ENCODE measurements around the gene GPR143. TPM values are rescaled to one million over a fixed set of nuclear protein-coding genes. Genes with fewer than 3 reads are reported as not detected.

Gene GPR143
- total RNA-seq, 6 experiments from 2014 or later, result 0.26 to 1.1 (median 0.43) TPM; not detected in 1

DNA sequence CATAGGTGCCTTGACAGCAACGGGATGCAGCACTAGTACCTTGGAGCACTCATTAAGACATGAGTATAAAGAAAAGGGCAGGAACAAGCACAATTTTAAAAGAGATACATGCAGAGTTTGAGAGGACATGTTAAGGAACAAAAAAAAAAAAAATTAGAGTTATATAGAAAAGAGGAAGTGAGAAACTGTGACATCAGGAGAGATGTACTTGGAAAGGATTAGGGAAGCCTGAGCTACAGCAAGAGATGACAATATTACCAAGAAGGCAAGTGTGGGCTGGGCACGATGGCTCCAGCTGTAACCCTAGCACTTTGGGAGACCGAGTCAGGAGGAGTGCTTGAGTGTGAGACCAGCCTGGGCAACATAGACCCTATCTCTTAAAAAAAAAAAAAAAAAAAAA is 37.4 kb downstream of the GPR143 start:
- H3K4me3 ChIP-seq, result no peak overlapping the region
- ATAC-seq (no peak), DNase-seq (no peak)
- intact Hi-C loops (cut with DNase I), result no loop called here
- no peak overlapping the region for H3K27ac ChIP-seq
- 67% methylated on average over 3 of the region's 3 CpGs for WGBS (ENCODE audit: insufficient coverage, low coverage, low lambda C conversion rate, missing lambda C conversion rate)
- H3K9me3 ChIP-seq, result no peaks in the 10 kb centered on the region
- H3K4me1 ChIP-seq, result no peaks in the 10 kb centered on the region
- TF ChIP-seq, protein P1, sequence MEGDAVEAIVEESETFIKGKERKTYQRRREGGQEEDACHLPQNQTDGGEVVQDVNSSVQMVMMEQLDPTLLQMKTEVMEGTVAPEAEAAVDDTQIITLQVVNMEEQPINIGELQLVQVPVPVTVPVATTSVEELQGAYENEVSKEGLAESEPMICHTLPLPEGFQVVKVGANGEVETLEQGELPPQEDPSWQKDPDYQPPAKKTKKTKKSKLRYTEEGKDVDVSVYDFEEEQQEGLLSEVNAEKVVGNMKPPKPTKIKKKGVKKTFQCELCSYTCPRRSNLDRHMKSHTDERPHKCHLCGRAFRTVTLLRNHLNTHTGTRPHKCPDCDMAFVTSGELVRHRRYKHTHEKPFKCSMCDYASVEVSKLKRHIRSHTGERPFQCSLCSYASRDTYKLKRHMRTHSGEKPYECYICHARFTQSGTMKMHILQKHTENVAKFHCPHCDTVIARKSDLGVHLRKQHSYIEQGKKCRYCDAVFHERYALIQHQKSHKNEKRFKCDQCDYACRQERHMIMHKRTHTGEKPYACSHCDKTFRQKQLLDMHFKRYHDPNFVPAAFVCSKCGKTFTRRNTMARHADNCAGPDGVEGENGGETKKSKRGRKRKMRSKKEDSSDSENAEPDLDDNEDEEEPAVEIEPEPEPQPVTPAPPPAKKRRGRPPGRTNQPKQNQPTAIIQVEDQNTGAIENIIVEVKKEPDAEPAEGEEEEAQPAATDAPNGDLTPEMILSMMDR (IDR thresholded peaks at IDR 0.05), result no peak
- no peak for TF ChIP-seq POLR2A (IDR thresholded peaks at IDR 0.05)
- no peaks in the 10 kb centered on the region for H3K27me3 ChIP-seq
- no peaks in the 10 kb centered on the region for H3K36me3 ChIP-seq

DNA sequence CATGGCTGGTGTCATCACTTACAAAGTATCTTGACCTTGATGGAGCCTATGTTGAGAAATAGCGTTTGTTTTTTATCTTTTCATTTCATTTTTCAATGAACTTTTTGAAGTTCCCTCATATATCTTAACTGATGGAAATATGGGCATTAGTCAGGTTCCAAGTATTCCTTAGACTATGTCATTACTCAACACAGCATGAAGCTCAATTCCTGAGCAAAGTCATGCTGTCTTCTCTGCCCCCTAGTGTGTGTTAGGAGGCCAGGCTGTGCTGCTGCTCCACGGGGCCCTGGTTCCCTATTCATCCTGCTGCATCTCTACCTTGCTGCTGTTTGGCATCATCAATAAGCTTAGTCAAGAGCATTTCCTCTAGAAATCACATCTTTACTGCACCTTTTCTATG is 40.9 kb downstream of the GPR143 start:
- no peaks in the 10 kb centered on the region for H3K4me1 ChIP-seq

DNA sequence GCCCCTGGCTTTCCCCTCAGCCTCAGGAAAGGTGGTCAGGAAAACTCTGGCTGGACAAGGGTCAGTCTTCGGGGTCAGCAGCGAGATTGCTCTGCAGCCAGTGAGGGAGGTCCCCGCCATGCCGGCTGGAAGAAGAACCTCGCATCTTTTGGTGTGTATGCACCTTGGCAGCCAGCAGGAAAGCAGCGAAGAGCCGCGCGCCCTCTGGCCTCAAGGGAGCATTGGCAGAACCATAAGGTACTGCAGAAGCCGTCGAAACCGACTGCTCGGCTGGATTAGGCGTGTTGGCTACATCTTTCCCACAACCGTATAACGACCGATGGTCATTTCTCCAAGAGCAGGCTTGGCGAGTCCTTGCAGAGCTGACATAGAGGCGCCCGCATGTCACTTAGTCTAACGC is 48.3 kb downstream of the GPR143 start:
- 96% methylated on average over 16 of the region's 21 CpGs for WGBS (ENCODE audit: insufficient coverage, low coverage, low lambda C conversion rate, missing lambda C conversion rate)
- DNase-seq (no peak), ATAC-seq (no peak)
- H3K36me3 ChIP-seq, result peaks cover 0 to 4% (median under 1%) of the 10 kb centered on the region in 4 donors
- TF ChIP-seq POLR2A (IDR thresholded peaks at IDR 0.05), result no peak
- TF ChIP-seq, protein P1 (IDR thresholded peaks at IDR 0.05), result no peak
- intact Hi-C loops (cut with DNase I), result no loop called here
- no peaks in the 10 kb centered on the region for H3K27me3 ChIP-seq
- no peaks in the 10 kb centered on the region for H3K4me1 ChIP-seq
- no peaks in the 10 kb centered on the region for H3K9me3 ChIP-seq
- no peak overlapping the region for H3K27ac ChIP-seq
- H3K4me3 ChIP-seq, result no peak overlapping the region

More for the DNA sequence above, 40.9 kb downstream of the GPR143 start:
- 63% methylated on average over 2 of the region's 2 CpGs for WGBS (ENCODE audit: insufficient coverage, low coverage, low lambda C conversion rate, missing lambda C conversion rate)
- ATAC-seq (peak in 1 of 4 donors; percentile 22), DNase-seq (no peak)
- H3K36me3 ChIP-seq, result no peaks in the 10 kb centered on the region
- peaks cover 0 to 5% (median 0%) of the 10 kb centered on the region in 4 donors for H3K9me3 ChIP-seq
- H3K27me3 ChIP-seq, result no peaks in the 10 kb centered on the region
- TF ChIP-seq, protein P1 (IDR thresholded peaks at IDR 0.05), result no peak
- no peak overlapping the region for H3K4me3 ChIP-seq
- intact Hi-C loops (cut with DNase I), result no loop called here
- no peak overlapping the region for H3K27ac ChIP-seq

DNA sequence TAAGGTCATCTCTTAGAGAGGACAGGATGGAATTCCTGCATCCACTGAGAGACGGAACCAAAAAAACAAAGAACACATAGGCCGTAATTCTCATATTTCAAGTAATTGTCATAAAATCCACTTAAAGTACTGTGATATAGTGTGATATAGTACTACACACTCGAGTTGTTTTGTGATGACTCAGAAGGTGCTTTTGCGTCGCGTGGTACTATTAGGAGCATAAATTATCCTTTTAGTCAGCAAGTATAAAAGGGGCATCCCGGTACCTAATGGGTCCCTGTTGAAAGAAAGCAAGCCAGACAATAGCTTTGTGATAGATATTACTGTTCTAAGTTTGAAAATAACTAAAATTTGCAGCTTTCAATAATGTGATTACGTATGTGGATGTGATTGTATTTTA is 55.3 kb downstream of the GPR143 start:
- no peak overlapping the region for H3K27ac ChIP-seq
- no peak overlapping the region for H3K4me3 ChIP-seq
- no peak for TF ChIP-seq POLR2A (IDR thresholded peaks at IDR 0.05)
- TF ChIP-seq, protein P1 (IDR thresholded peaks at IDR 0.05), result no peak
- DNase-seq (no peak), ATAC-seq (no peak)
- WGBS (ENCODE audit: insufficient coverage, low coverage, low lambda C conversion rate, missing lambda C conversion rate), result 77% methylated on average over 8 of the region's 8 CpGs
- H3K36me3 ChIP-seq, result peaks cover 0 to 13% (median 5%) of the 10 kb centered on the region in 4 donors
- no peaks in the 10 kb centered on the region for H3K27me3 ChIP-seq
- no peaks in the 10 kb centered on the region for H3K9me3 ChIP-seq
- no peaks in the 10 kb centered on the region for H3K4me1 ChIP-seq
- intact Hi-C loops (cut with DNase I), result no loop called here

All from right lobe of liver (tissue), 6 donors.